ENCODE measurements around the gene DISC1.

DISC1 gene

GRCh38 chr1:231817801-231818200 lies 191.2 kb downstream of the DISC1 start:
- no peak for DNase-seq (ENCODE audit: low read depth in 2 of 2)

- DNase-seq (ENCODE audit: low read depth in 2 of 2), result no peak
Observed at GRCh38 chr1:231818337-231818736, 191.7 kb downstream of the DISC1 start.

- DNase-seq (ENCODE audit: low read depth in 2 of 2), result no peak
Observed at GRCh38 chr1:231821281-231821680, 194.7 kb downstream of the DISC1 start.

GRCh38 chr1:231822041-231822440 lies 195.5 kb downstream of the DISC1 start:
- DNase-seq (ENCODE audit: low read depth in 2 of 2), result no peak

GRCh38 chr1:231826566-231826965 lies 200.0 kb downstream of the DISC1 start:
- no peak for DNase-seq (ENCODE audit: low read depth in 2 of 2)

- DNase-seq (ENCODE audit: low read depth in 2 of 2), result no peak
Observed at GRCh38 chr1:231827337-231828105, 200.9 kb downstream of the DISC1 start.

GRCh38 chr1:231828182-231828920 lies 201.8 kb downstream of the DISC1 start:
- no peak for DNase-seq (ENCODE audit: low read depth in 2 of 2)

- DNase-seq (ENCODE audit: low read depth in 2 of 2), result no peak
Observed at GRCh38 chr1:231829332-231829731, 202.7 kb downstream of the DISC1 start.

- DNase-seq (ENCODE audit: low read depth in 2 of 2), result no peak
Observed at GRCh38 chr1:231836227-231836893, 209.8 kb downstream of the DISC1 start.

GRCh38 chr1:231838521-231838920 lies 211.9 kb downstream of the DISC1 start:
- no peak for DNase-seq (ENCODE audit: low read depth in 2 of 2)

GRCh38 chr1:231839999-231840398 lies 213.4 kb downstream of the DISC1 start:
- no peak for DNase-seq (ENCODE audit: low read depth in 2 of 2)

- DNase-seq (ENCODE audit: low read depth in 2 of 2), result no peak
Observed at GRCh38 chr1:231841616-231842344, 215.2 kb downstream of the DISC1 start.

GRCh38 chr1:231842441-231842840 lies 215.9 kb downstream of the DISC1 start:
- no peak for DNase-seq (ENCODE audit: low read depth in 2 of 2)

- DNase-seq (ENCODE audit: low read depth in 2 of 2), result no peak
Observed at GRCh38 chr1:231844986-231845502, 218.5 kb downstream of the DISC1 start.

GRCh38 chr1:231847612-231848397 lies 221.2 kb downstream of the DISC1 start:
- no peak for DNase-seq (ENCODE audit: low read depth in 2 of 2)

GRCh38 chr1:231849981-231850380 lies 223.4 kb downstream of the DISC1 start:
- DNase-seq (ENCODE audit: low read depth in 2 of 2), result no peak

GRCh38 chr1:231850786-231851185 lies 224.2 kb downstream of the DISC1 start:
- no peak for DNase-seq (ENCODE audit: low read depth in 2 of 2)

GRCh38 chr1:231853588-231854207 lies 227.1 kb downstream of the DISC1 start:
- DNase-seq (ENCODE audit: low read depth in 2 of 2), result no peak

GRCh38 chr1:231855361-231855760 lies 228.8 kb downstream of the DISC1 start:
- DNase-seq (ENCODE audit: low read depth in 2 of 2), result no peak

- no peak for DNase-seq (ENCODE audit: low read depth in 2 of 2)
Observed at GRCh38 chr1:231855926-231856325, 229.3 kb downstream of the DISC1 start.

Measured in stimulated activated CD8-positive, alpha-beta memory T cell treated with anti-CD3 and anti-CD28 coated beads, Interleukin-15, amount 100 ng/mL, for 4 hours (primary cell).